HepG2 (cell line): ENCODE results near the gene OR6B3. TPM values are rescaled to one million over a fixed set of nuclear protein-coding genes. Genes with fewer than 3 reads are reported as not detected.

Experiments used
- ATAC-seq: fragments of 200-7000 bp; cut with Tn5 transposase; 3 replicates; pipeline ENCODE4 v1.9.1; 2020; ENCODE audit warnings: mild to moderate bottlenecking, moderate library complexity
- BruUV-seq: library from RNA; stranded (reverse); fragments of 400-500 nt; replicated peaks from 2 replicates; lab custom pipeline; 2021; lab: Mats Ljungman, UMichigan
- CTCF ChIA-PET: fragments of 300-600 bp; formaldehyde crosslinking; extraction: SDS; loops from one replicate; lab custom pipeline; 2021; ENCODE audit warnings: low total read pairs, inconsistent platforms, low intra/inter-chr PET ratio; lab: Yijun Ruan, JAX
- POLR2A ChIA-PET: fragments of 350-600 bp; sonication (Branson Sonifier 250); formaldehyde crosslinking; loops from one replicate; lab custom pipeline; 2020; ENCODE audit warnings: antibody characterized with exemption, inconsistent platforms; lab: Yijun Ruan, JAX
- DNase-seq: peaks from one replicate; pipeline ENCODE4 v3.0.0-alpha.2; 2015; ENCODE audit warnings: low spot score
- FAIRE-seq: peaks from 3 replicates; lab custom pipeline; 2011; peaks lifted over from hg19 to GRCh38; lab: Jason Lieb, UNC
- H2AFZ ChIP-seq: one replicate; pipeline ENCODE4 v1.6.1; 2011; ENCODE audit warnings: low read length, inconsistent platforms
- H3K27ac ChIP-seq: fragments of 300-600 bp; 3 replicates; pipeline ENCODE4 v1.8.0; 2011; ENCODE audit warnings: mixed run types, mild to moderate bottlenecking, mixed read lengths, low read length, inconsistent platforms; ENCODE audit not compliant: insufficient read depth; ENCODE audit errors: extremely low read length
- H3K27me3 ChIP-seq, 2 experiments: fragments of 200-600 bp in 1 of 2; 2 replicates in 1 of 2; 3 replicates in 1 of 2; pipeline versions ENCODE4 v1.6.0 to v1.8.0; 2011; ENCODE audit warnings: low read length in 2 of 2, mild to moderate bottlenecking in 2 of 2, moderate library complexity in 2 of 2, inconsistent platforms in 1 of 2; ENCODE audit not compliant: insufficient read depth in 2 of 2, control insufficient read depth in 1 of 2
- H3K36me3 ChIP-seq, 2 experiments: fragments of 200-600 bp in 1 of 2; replicated peaks in 1 of 2; 2 replicates in 1 of 2; 3 replicates in 1 of 2; pipeline versions ENCODE4 v1.5.1 to v1.8.0; 2011; ENCODE audit warnings: low read length in 2 of 2, inconsistent platforms in 1 of 2; ENCODE audit not compliant: insufficient read depth in 2 of 2, control insufficient read depth in 1 of 2
- H3K4me1 ChIP-seq: 2 replicates; pipeline ENCODE4 v1.5.1; 2012; ENCODE audit warnings: low read length, inconsistent platforms; ENCODE audit not compliant: insufficient read depth
- H3K4me2 ChIP-seq: 2 replicates; pipeline ENCODE4 v1.6.0; 2011; ENCODE audit warnings: low read depth, low read length, inconsistent platforms
- H3K4me3 ChIP-seq, 3 experiments: fragments of 200-600 bp in 1 of 3; sonication (generic), shearing (Covaris generic) in 1 of 3; replicated peaks in 1 of 3; 2 replicates each; pipeline ENCODE4 v1.5.1; 2011 to 2016; ENCODE audit warnings: low read length in 3 of 3, inconsistent platforms in 2 of 3, low read depth in 2 of 3, mild to moderate bottlenecking in 2 of 3, control low read depth in 1 of 3, mixed read lengths in 1 of 3; ENCODE audit not compliant: insufficient read depth in 1 of 3
- H3K79me2 ChIP-seq: one replicate; pipeline ENCODE4 v1.6.1; 2011; ENCODE audit warnings: low read length, inconsistent platforms; ENCODE audit not compliant: insufficient read depth
- H3K9ac ChIP-seq: 2 replicates; pipeline ENCODE4 v1.6.0; 2011; ENCODE audit warnings: mild to moderate bottlenecking, low read depth, low read length, inconsistent platforms; ENCODE audit not compliant: insufficient read depth
- H3K9me3 ChIP-seq: 2 replicates; pipeline ENCODE4 v1.5.1; 2012; ENCODE audit warnings: mild to moderate bottlenecking, low read length
- H4K20me1 ChIP-seq: 2 replicates; pipeline ENCODE4 v1.6.0; 2011; ENCODE audit warnings: inconsistent platforms, mild to moderate bottlenecking, low read length, moderate library complexity; ENCODE audit not compliant: insufficient read depth
- ADNP ChIP-seq: sonication (generic); formaldehyde crosslinking; IDR thresholded peaks from 2 replicates; pipeline ENCODE4 v1.4.0; 2020; ENCODE audit warnings: missing genetic modification reagents
- ARID5B ChIP-seq: IDR thresholded peaks from 2 replicates; pipeline ENCODE4 v1.4.0; 2020; ENCODE audit warnings: mild to moderate bottlenecking, missing genetic modification reagents
- GPN1 ChIP-seq: sonication (generic); formaldehyde crosslinking; IDR thresholded peaks from 2 replicates; pipeline ENCODE4 v1.5.1; 2020; ENCODE audit warnings: missing genetic modification reagents, borderline replicate concordance
- KLF13 ChIP-seq: sonication (generic); formaldehyde crosslinking; IDR thresholded peaks from 2 replicates; pipeline ENCODE4 v1.4.0; 2020; ENCODE audit warnings: mild to moderate bottlenecking, missing genetic modification reagents
- KLF16 ChIP-seq, 2 experiments: sonication (generic) in 1 of 2; formaldehyde crosslinking in 1 of 2; IDR thresholded peaks; 2 replicates each; pipeline versions ENCODE4 v1.6.1 to v1.8.0; 2016 to 2023; ENCODE audit warnings: missing genetic modification reagents in 2 of 2, missing compliant biosample characterization in 1 of 2
- MXI1 ChIP-seq: IDR thresholded peaks from 3 replicates; pipeline ENCODE4 v1.6.1; 2012; ENCODE audit warnings: low read depth, low read length, inconsistent platforms, borderline replicate concordance
- PLRG1 ChIP-seq: fragments of 450-650 bp; conservative IDR thresholded peaks from 2 replicates; pipeline ENCODE4 v1.6.1; 2016
- PRMT3 ChIP-seq: sonication (generic); formaldehyde crosslinking; IDR thresholded peaks from 2 replicates; pipeline ENCODE4 v1.8.1; 2022; ENCODE audit warnings: low read depth, mild to moderate bottlenecking, moderate library complexity, missing genetic modification reagents, borderline replicate concordance
- STAG1 ChIP-seq: sonication (generic); formaldehyde crosslinking; IDR thresholded peaks from 2 replicates; pipeline ENCODE4 v1.4.0; 2020; ENCODE audit warnings: missing genetic modification reagents
- TARDBP ChIP-seq: sonication (generic); formaldehyde crosslinking; IDR thresholded peaks from 2 replicates; pipeline ENCODE4 v1.8.0; 2022; ENCODE audit warnings: mild to moderate bottlenecking, missing genetic modification reagents
- TBX2 ChIP-seq: sonication (generic); formaldehyde crosslinking; IDR thresholded peaks from 2 replicates; pipeline ENCODE4 v1.5.0; 2020; ENCODE audit warnings: missing genetic modification reagents, mild to moderate bottlenecking, borderline replicate concordance
- ZNF260 ChIP-seq: sonication (generic); formaldehyde crosslinking; IDR thresholded peaks from 2 replicates; pipeline ENCODE4 v1.4.0; 2020; ENCODE audit warnings: missing genetic modification reagents, low read depth, mild to moderate bottlenecking, borderline replicate concordance
- ZNF468 ChIP-seq: sonication (generic); formaldehyde crosslinking; IDR thresholded peaks from 2 replicates; pipeline ENCODE4 v1.8.0; 2022; ENCODE audit warnings: mild to moderate bottlenecking, moderate library complexity, missing genetic modification reagents
- ZSCAN21 ChIP-seq: sonication (generic); formaldehyde crosslinking; IDR thresholded peaks from 2 replicates; pipeline ENCODE4 v1.8.0; 2022; ENCODE audit warnings: mild to moderate bottlenecking, missing genetic modification reagents, moderate library complexity, borderline replicate concordance
- WGBS: methylation state at CpG from one replicate; pipeline ENCODE4 v1.1.6; 2017; ENCODE audit warnings: low lambda C conversion rate; 5-methylcytosine and 5-hydroxymethylcytosine counted together
- in situ Hi-C: cut with HindIII; loops from 2 replicates; pipeline ENCODE4 v1.10.0; 2017; ENCODE audit warnings: low pct_unique_long_range_greater_than_20kb; ENCODE audit not compliant: extremely low pct_ligation_motif_present
- intact Hi-C: fragments of 100-400 bp; cut with micrococcal nuclease; formaldehyde crosslinking; loops from one replicate; pipeline ENCODE4 v1.10.0; 2022; ENCODE audit not compliant: unreplicated experiment
- polyA plus RNA-seq, 8 experiments: library from polyadenylated mRNA; depleted of rRNA in 3 of 8; stranded (reverse) in 7 of 8; unstranded in 1 of 8; fragments of >200 nt; fragmentation: Illumina TruSeq in 4 of 8; extraction: Trizol in 4 of 8; gene quantifications; 2 replicates each; pipeline versions ENCODE4 v1.2.1 to v1.2.3, GENCODE V29; 2011 to 2016; ENCODE audit warnings: low read depth in 4 of 8, missing spikeins in 1 of 8, mixed read lengths in 1 of 8; ENCODE audit not compliant: insufficient read depth in 1 of 8
- total RNA-seq, 5 experiments: library from RNA; depleted of rRNA; stranded (reverse); fragments of >200 nt; fragmentation: Illumina TruSeq; extraction: Trizol; gene quantifications; 2 replicates each; pipeline ENCODE4 v1.2.3, GENCODE V29; 2016; ENCODE audit warnings: low read depth in 1 of 5
- TF ChIP-seq, protein P1 (sequence below): sonication (generic); formaldehyde crosslinking; IDR thresholded peaks from 2 replicates; pipeline ENCODE4 v1.5.0; 2020; ENCODE audit warnings: mild to moderate bottlenecking, missing genetic modification reagents
- TF ChIP-seq, protein P2 (sequence below): IDR thresholded peaks from 2 replicates; pipeline ENCODE4 v1.6.1; 2012; ENCODE audit warnings: low read depth, low read length, improper control_type of control experiment

Gene OR6B3
- total and polyA plus RNA-seq, 2 of the 13 experiments (the other 11 are each of a cell fraction or from before 2014, with no cell fraction given): not detected

GRCh38 chr2:240060977-240061591, 7.8 kb upstream of the OR6B3 start:
- in situ Hi-C loops: loop anchor here (5.0 kb wide), 1 partner anchor 81 kb away; the partner anchor contains the start of gene OTOS
- Histone ChIP-seq H3K4me3 (no peak overlapping the region), H2AFZ (no peak overlapping the region), H3K36me3 (no peaks in the 10 kb centered on the region), H3K27ac (no peak overlapping the region), H3K79me2 (no peaks in the 10 kb centered on the region), H4K20me1 (no peaks in the 10 kb centered on the region; the same call in 1 of the 2 replicates), H3K27me3 (peaks cover 2 to 16% of the 10 kb centered on the region in 2 experiments; a peak in 4 of 5 replicates), H3K9me3 (no peaks in the 10 kb centered on the region), H3K4me1 (no peaks in the 10 kb centered on the region), H3K4me2 (no peak overlapping the region), H3K9ac (no peak overlapping the region)
- BruUV-seq: no TSS peak
- 14% methylated on average over 4 of the region's 4 CpGs for WGBS
- CTCF ChIA-PET: interaction anchor here (1.2 to 5.9 kb wide), 2 partner anchors 79 to 83 kb away, joined by 4 to 103 read pairs; partner anchors contain the start of gene OTOS
- DNase-seq (peak; percentile 57), ATAC-seq (peak; percentile 86), FAIRE-seq (peak; percentile 79)
- POLR2A ChIA-PET: interaction anchor here (0.6 to 1.2 kb wide), 2 partner anchors 83 to 655 kb away, joined by 3 to 4 read pairs; no protein-coding TSS in a partner anchor
- intact Hi-C loops: loop anchor here (1.0 kb wide), 1 partner anchor 82 kb away; no protein-coding TSS in a partner anchor
- TF ChIP-seq KLF13 (CRISPR knock-in tag): no peak
- no peak for TF ChIP-seq GPN1 (CRISPR knock-in tag)
- no peak for TF ChIP-seq ZNF260 (CRISPR knock-in tag)
- no peak for TF ChIP-seq TARDBP (CRISPR knock-in tag)
- TF ChIP-seq PRMT3 (CRISPR knock-in tag): no peak
- TF ChIP-seq ADNP: no peak
- TF ChIP-seq, protein P1, sequence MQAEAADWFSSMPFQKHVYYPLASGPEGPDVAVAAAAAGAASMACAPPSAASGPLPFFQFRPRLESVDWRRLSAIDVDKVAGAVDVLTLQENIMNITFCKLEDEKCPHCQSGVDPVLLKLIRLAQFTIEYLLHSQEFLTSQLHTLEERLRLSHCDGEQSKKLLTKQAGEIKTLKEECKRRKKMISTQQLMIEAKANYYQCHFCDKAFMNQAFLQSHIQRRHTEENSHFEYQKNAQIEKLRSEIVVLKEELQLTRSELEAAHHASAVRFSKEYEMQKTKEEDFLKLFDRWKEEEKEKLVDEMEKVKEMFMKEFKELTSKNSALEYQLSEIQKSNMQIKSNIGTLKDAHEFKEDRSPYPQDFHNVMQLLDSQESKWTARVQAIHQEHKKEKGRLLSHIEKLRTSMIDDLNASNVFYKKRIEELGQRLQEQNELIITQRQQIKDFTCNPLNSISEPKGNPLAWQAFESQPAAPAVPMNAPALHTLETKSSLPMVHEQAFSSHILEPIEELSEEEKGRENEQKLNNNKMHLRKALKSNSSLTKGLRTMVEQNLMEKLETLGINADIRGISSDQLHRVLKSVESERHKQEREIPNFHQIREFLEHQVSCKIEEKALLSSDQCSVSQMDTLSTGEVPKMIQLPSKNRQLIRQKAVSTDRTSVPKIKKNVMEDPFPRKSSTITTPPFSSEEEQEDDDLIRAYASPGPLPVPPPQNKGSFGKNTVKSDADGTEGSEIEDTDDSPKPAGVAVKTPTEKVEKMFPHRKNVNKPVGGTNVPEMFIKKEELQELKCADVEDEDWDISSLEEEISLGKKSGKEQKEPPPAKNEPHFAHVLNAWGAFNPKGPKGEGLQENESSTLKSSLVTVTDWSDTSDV (CRISPR knock-in tag): no peak
- TF ChIP-seq TBX2 (CRISPR knock-in tag): no peak
- 0 out of 2 replicates have a peak, but pooled peaks have one; percentile 26 for TF ChIP-seq ARID5B
- TF ChIP-seq ZNF468 (CRISPR knock-in tag): no peak
- TF ChIP-seq, protein P2, sequence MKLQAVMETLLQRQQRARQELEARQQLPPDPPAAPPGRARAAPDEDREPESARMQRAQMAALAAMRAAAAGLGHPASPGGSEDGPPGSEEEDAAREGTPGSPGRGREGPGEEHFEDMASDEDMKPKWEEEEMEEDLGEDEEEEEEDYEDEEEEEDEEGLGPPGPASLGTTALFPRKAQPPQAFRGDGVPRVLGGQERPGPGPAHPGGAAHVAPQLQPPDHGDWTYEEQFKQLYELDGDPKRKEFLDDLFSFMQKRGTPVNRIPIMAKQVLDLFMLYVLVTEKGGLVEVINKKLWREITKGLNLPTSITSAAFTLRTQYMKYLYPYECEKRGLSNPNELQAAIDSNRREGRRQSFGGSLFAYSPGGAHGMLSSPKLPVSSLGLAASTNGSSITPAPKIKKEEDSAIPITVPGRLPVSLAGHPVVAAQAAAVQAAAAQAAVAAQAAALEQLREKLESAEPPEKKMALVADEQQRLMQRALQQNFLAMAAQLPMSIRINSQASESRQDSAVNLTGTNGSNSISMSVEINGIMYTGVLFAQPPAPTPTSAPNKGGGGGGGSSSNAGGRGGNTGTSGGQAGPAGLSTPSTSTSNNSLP: no peak
- TF ChIP-seq ZSCAN21 (CRISPR knock-in tag): no peak
- TF ChIP-seq MXI1: no peak
- TF ChIP-seq KLF16 (CRISPR knock-in tag; IDR thresholded peaks at IDR 0.05): no peak
- no peak for TF ChIP-seq PLRG1
- peak; percentile 75 for TF ChIP-seq STAG1
